ENCODE results near the gene FBXW8.

GRCh38 chr12:116918464-116918863 is 7.7 kb downstream of the FBXW8 start:
- TF ChIP-seq POLR2A (IDR thresholded peaks at IDR 0.05) = no peak
- TF ChIP-seq CTCF (IDR thresholded peaks at IDR 0.05 in 4 of 5, conservative IDR thresholded peaks at IDR 0.05 in 1 of 5) = no peak
